ENCODE measurements around the gene COA7. TPM values are rescaled to one million over a fixed set of nuclear protein-coding genes. Genes with fewer than 3 reads are reported as not detected.

COA7 gene
- total and polyA plus RNA-seq, 4 donors: 4.7 to 14.1 (median 8.7) TPM

DNA sequence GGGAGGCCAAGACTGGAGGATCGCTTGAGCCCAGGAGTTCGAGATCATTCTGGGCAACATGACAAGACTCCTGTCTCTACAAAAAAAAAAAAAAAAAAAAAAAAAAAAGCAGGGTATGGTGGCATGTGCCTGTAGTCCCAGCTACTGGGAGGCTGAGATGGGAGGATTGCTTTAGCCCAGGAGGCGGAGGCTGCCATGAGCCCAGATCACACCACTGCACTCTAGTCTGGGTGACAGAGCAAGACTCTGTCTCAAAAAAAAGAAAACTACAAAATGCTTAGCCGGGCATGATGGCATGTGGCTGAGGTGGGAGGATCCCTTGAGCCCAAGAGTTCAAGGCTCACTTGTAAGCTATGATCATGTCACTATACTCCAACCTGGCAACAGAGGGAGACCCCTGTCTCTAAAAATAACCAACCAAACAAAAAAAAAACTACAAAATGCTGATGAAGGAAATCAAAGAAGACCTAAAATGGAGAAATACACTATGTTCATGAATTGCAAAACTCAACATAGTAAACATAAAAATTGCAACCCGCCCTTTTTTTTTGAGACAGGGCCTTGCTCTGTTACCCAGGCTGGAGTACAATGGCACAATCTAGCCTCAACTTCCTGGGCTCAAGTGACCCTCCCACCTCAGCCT lies 44.8 kb downstream of the COA7 start:
- no peaks in the 10 kb centered on the region for H3K36me3 ChIP-seq (ENCODE audit: control insufficient read depth in 4 of 4, insufficient read depth in 3 of 4, low read depth in 1 of 4, low read length in 3 of 4)

DNA sequence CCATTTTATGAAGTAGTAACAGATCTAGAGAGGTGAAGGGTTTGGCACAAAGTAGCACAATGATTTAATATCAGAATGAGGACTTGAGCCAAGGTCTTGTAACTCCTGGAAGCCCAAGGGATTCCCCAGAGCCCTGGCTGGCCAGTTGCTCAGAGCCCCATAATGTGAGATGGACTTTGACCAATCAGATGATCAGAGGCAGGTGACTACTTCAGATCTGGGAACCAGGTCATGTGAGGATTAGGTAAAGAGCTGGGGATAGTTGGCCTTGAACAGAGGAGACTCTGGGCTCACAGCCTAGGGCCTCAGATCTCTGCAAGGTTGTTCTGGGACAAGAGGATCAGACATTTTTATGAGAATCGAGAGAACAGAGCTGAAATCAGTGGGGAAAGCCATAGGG lies 46.2 kb downstream of the COA7 start:
- H3K4me3 ChIP-seq (ENCODE audit: low read depth in 1 of 3, low read length in 3 of 3): no peak overlapping the region
- 32% methylated on average over 1 of the region's 1 CpG for WGBS
- no peaks in the 10 kb centered on the region for H3K9me3 ChIP-seq (ENCODE audit: control insufficient read depth in 4 of 4, low read length in 3 of 4)
- no peak for DNase-seq (ENCODE audit: low spot score)
- peaks cover 0 to 8% (median 2%) of the 10 kb centered on the region in 4 donors for H3K4me1 ChIP-seq (ENCODE audit: control insufficient read depth in 4 of 4, insufficient read depth in 4 of 4, low read length in 3 of 4)
- no peaks in the 10 kb centered on the region for H3K27me3 ChIP-seq (ENCODE audit: control insufficient read depth in 4 of 4, insufficient read depth in 4 of 4, low read length in 3 of 4)
- H3K27ac ChIP-seq (ENCODE audit: low read depth in 1 of 2, low read length in 2 of 2): peak overlapping the region in 1 of 2 donors; percentile 38
- no peak overlapping the region for H3K9ac ChIP-seq (ENCODE audit: low read depth in 1 of 2, low read length in 2 of 2)
- no peaks in the 10 kb centered on the region for H3K36me3 ChIP-seq (ENCODE audit: control insufficient read depth in 4 of 4, insufficient read depth in 3 of 4, low read depth in 1 of 4, low read length in 3 of 4)
- peak in 1 of 2 donors; percentile 40 for TF ChIP-seq GABPA (IDR thresholded peaks at IDR 0.05 in 1 of 2, conservative IDR thresholded peaks at IDR 0.05 in 1 of 2)
- peak; percentile 94 to 96 for TF ChIP-seq RXRA (IDR thresholded peaks at IDR 0.05)
- TF ChIP-seq, protein P1, sequence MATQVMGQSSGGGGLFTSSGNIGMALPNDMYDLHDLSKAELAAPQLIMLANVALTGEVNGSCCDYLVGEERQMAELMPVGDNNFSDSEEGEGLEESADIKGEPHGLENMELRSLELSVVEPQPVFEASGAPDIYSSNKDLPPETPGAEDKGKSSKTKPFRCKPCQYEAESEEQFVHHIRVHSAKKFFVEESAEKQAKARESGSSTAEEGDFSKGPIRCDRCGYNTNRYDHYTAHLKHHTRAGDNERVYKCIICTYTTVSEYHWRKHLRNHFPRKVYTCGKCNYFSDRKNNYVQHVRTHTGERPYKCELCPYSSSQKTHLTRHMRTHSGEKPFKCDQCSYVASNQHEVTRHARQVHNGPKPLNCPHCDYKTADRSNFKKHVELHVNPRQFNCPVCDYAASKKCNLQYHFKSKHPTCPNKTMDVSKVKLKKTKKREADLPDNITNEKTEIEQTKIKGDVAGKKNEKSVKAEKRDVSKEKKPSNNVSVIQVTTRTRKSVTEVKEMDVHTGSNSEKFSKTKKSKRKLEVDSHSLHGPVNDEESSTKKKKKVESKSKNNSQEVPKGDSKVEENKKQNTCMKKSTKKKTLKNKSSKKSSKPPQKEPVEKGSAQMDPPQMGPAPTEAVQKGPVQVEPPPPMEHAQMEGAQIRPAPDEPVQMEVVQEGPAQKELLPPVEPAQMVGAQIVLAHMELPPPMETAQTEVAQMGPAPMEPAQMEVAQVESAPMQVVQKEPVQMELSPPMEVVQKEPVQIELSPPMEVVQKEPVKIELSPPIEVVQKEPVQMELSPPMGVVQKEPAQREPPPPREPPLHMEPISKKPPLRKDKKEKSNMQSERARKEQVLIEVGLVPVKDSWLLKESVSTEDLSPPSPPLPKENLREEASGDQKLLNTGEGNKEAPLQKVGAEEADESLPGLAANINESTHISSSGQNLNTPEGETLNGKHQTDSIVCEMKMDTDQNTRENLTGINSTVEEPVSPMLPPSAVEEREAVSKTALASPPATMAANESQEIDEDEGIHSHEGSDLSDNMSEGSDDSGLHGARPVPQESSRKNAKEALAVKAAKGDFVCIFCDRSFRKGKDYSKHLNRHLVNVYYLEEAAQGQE (IDR thresholded peaks at IDR 0.05): peak; percentile 43
- TF ChIP-seq HNF4A (conservative IDR thresholded peaks at IDR 0.05): peak; percentile 97 to 99
- peak; percentile 74 for TF ChIP-seq FOXA2 (IDR thresholded peaks at IDR 0.05)
- TF ChIP-seq NR2F2 (IDR thresholded peaks at IDR 0.05): peak; percentile 21
- TF ChIP-seq YY1 (IDR thresholded peaks at IDR 0.05): peak; percentile 83
- TF ChIP-seq, protein P2, sequence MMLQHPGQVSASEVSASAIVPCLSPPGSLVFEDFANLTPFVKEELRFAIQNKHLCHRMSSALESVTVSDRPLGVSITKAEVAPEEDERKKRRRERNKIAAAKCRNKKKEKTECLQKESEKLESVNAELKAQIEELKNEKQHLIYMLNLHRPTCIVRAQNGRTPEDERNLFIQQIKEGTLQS (IDR thresholded peaks at IDR 0.05): peak; percentile 40
- peak in 1 of 2 donors; percentile 19 for TF ChIP-seq EGR1 (IDR thresholded peaks at IDR 0.05; ENCODE audit: low read depth in 2 of 2)

More for the DNA sequence above, 44.8 kb downstream of the COA7 start:
- WGBS: 88% methylated on average over 5 of the region's 5 CpGs
- no peaks in the 10 kb centered on the region for H3K9me3 ChIP-seq (ENCODE audit: control insufficient read depth in 4 of 4, low read length in 3 of 4)
- DNase-seq (ENCODE audit: low spot score): no peak
- H3K4me1 ChIP-seq (ENCODE audit: control insufficient read depth in 4 of 4, insufficient read depth in 4 of 4, low read length in 3 of 4): peaks cover 0 to 8% (median 2%) of the 10 kb centered on the region in 4 donors
- no peak overlapping the region for H3K27ac ChIP-seq (ENCODE audit: low read depth in 1 of 2, low read length in 2 of 2)
- TF ChIP-seq, protein P1 (IDR thresholded peaks at IDR 0.05): no peak
- TF ChIP-seq FOXA1 (IDR thresholded peaks at IDR 0.05): no peak
- no peak for TF ChIP-seq SP1 (IDR thresholded peaks at IDR 0.05)
- no peak for TF ChIP-seq HNF4A (conservative IDR thresholded peaks at IDR 0.05)
- TF ChIP-seq RAD21 (IDR thresholded peaks at IDR 0.05): no peak
- TF ChIP-seq FOXA2 (IDR thresholded peaks at IDR 0.05): no peak
- TF ChIP-seq RXRA (IDR thresholded peaks at IDR 0.05): no peak
- TF ChIP-seq, protein P3, sequence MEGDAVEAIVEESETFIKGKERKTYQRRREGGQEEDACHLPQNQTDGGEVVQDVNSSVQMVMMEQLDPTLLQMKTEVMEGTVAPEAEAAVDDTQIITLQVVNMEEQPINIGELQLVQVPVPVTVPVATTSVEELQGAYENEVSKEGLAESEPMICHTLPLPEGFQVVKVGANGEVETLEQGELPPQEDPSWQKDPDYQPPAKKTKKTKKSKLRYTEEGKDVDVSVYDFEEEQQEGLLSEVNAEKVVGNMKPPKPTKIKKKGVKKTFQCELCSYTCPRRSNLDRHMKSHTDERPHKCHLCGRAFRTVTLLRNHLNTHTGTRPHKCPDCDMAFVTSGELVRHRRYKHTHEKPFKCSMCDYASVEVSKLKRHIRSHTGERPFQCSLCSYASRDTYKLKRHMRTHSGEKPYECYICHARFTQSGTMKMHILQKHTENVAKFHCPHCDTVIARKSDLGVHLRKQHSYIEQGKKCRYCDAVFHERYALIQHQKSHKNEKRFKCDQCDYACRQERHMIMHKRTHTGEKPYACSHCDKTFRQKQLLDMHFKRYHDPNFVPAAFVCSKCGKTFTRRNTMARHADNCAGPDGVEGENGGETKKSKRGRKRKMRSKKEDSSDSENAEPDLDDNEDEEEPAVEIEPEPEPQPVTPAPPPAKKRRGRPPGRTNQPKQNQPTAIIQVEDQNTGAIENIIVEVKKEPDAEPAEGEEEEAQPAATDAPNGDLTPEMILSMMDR (IDR thresholded peaks at IDR 0.05; ENCODE audit: low read depth, low read length, missing input control): no peak
- TF ChIP-seq, protein P4, sequence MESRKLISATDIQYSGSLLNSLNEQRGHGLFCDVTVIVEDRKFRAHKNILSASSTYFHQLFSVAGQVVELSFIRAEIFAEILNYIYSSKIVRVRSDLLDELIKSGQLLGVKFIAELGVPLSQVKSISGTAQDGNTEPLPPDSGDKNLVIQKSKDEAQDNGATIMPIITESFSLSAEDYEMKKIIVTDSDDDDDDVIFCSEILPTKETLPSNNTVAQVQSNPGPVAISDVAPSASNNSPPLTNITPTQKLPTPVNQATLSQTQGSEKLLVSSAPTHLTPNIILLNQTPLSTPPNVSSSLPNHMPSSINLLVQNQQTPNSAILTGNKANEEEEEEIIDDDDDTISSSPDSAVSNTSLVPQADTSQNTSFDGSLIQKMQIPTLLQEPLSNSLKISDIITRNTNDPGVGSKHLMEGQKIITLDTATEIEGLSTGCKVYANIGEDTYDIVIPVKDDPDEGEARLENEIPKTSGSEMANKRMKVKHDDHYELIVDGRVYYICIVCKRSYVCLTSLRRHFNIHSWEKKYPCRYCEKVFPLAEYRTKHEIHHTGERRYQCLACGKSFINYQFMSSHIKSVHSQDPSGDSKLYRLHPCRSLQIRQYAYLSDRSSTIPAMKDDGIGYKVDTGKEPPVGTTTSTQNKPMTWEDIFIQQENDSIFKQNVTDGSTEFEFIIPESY (IDR thresholded peaks at IDR 0.05): no peak
- TF ChIP-seq MAX (IDR thresholded peaks at IDR 0.05): no peak
- no peak for TF ChIP-seq GABPA (IDR thresholded peaks at IDR 0.05 in 1 of 2, conservative IDR thresholded peaks at IDR 0.05 in 1 of 2)
- no peak for TF ChIP-seq EGR1 (IDR thresholded peaks at IDR 0.05; ENCODE audit: low read depth in 2 of 2)
- TF ChIP-seq YY1 (IDR thresholded peaks at IDR 0.05): no peak
- H3K9ac ChIP-seq (ENCODE audit: low read depth in 1 of 2, low read length in 2 of 2): no peak overlapping the region
- H3K4me3 ChIP-seq (ENCODE audit: low read depth in 1 of 3, low read length in 3 of 3): no peak overlapping the region
- H3K27me3 ChIP-seq (ENCODE audit: control insufficient read depth in 4 of 4, insufficient read depth in 4 of 4, low read length in 3 of 4): no peaks in the 10 kb centered on the region
